Dermis blood vessel endothelial cell (primary cell): ENCODE measurements around the gene RHAG. TPM values are rescaled to one million over a fixed set of nuclear protein-coding genes. Genes with fewer than 3 reads are reported as not detected.
"Not testable (repeated sequence)": the region's sequence is repeated elsewhere in the genome, so short reads cannot be mapped to it uniquely, and the experiment has no call there.

Experiments
- DNase-seq: peaks from one replicate; pipeline ENCODE4 v3.0.0; 2010
- total RNA-seq: library from RNA; depleted of rRNA; stranded (reverse); fragments of >200 nt; gene quantifications from 2 replicates; pipeline ENCODE4 v1.2.3, GENCODE V29; 2014

The RHAG gene
- total RNA-seq: not detected in 2 replicates

- no peak for DNase-seq
Observed at GRCh38 chr6:49636713-49637349, at the start of gene RHAG. Gene RHAG, minus strand, starts transcription at chr6:49636839. Its CDS starts 27 bp downstream, at chr6:49636812.

DNA sequence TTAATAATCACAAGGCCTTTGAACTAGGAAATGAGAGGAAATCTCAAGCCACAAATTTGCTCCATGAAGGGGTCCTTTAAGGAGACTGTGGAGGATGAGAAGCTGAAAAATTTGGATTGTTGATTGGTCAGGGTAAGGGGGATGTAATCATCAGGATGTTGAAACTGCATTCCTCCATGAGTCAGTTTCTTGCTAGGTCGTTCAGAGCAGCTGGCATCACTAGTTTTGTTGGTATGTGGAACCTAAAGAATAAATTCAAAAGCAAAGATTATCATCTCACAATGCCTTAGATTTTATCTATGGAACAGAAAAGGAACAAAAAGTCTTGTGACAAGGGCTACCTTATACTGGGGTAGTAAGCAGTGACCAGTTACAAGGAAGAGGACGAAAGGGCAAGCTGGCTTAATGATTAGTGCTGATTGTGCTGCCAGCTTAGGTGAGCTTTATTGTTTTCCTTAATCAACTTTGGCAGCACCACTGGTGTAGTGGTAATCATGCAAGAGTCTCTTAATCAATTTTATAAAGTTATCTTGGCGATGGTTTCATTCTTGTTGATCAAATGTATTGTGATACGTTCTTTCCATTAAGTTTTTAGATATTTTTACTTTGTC, 40.1 kb upstream of the RHAG start:
- no peak for DNase-seq

DNA sequence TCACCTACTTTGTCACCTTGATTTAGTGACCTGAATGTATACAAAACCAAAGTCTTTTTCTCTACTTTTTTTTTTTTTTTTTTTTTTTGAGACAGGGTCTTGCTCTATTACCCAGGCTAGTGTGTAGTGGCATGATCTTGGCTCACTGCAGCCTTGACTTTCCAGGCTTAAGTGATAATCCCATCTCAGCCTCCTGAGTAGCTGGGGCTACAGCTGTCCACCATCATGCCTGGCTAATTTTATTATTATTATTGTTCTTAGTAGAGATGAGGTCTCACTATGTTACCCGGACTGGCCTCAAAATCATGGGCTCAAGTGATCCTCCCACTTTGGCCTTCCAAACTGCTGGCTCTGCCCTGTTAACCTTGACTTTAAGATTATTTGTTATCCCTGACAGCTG, 39.2 kb upstream of the RHAG start:
- no peak for DNase-seq

DNA sequence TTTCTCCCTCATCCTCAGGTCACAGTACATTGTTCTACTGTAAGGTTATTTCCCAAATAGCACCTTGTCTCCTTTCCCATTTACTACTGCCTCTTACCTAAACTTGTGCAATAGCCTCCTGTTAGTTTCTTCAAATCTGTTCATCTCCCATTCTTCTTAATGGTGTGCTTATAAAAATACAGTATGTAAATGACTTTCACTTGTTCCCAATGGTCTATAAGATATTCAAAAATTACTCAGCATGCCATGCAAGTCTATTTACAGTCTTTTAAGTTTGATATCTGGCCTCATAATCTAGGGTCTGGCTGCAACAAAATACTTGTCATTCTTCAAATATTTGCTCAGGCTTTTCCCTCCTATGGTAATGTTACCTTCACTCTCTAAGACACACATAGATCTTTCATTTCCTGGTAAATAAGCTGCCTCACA, 31.5 kb upstream of the RHAG start:
- DNase-seq: no peak

- no peak for DNase-seq
Observed at GRCh38 chr6:49666930-49667757, 30.5 kb upstream of the RHAG start.

DNA sequence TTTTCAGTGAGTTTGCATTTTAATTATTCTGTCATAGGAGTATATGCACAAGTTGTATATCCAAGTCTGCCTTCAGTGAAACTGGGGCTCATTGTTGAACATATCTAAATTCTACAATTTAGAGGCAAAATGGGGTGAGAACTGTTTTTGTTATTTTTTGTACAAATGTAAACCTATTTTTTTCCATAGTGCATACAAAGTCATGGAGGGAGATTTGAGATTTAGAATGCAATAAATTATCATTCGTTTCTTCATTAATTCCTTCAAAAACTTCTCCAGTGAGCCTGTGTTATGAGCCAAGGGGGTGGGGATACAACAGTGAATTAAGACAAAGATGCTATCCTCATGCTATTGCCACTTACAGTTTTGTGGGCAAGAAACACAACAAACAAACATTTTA, 29.8 kb upstream of the RHAG start:
- no peak for DNase-seq

DNA sequence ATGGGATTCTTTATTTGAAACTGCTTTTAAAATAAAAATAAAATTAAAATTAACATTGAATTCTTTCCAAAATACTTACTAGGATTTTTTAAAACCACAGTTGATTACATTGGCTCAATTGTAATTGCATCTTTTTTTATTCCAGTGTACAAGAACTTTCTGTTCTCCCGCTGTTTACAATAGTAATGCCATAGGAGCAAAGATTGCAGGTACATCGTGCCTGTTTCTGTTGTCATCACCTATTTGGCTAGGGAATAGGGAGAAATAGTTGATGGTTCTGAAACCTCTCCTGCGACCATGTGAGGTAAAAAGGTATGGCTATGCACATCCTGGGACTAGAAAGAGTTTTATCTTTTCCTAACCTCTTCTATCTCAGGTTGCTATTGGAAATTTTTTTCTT, 28.2 kb upstream of the RHAG start:
- DNase-seq: no peak

DNA sequence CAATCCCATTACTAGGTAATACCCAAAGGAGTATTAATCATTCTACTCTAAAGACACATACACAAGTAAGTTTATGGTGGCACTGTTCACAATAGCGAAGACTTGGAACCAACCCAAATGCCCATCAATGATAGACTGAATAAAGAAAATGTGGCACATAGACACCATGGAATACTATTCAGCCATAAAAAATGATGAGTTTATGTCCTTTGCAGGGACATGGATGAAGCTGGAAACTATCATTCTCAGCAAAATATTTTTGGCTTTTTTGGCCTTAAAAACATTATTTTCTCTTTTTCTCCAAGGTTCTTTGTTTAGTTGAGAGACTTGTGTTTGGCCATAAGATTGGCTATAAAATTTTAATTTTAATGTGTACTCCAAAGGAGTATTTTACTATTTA, 27.4 kb upstream of the RHAG start:
- not testable (repeated sequence) for DNase-seq

GRCh38 chr6:49662892-49663261, 26.2 kb upstream of the RHAG start:
- DNase-seq: no peak

GRCh38 chr6:49662231-49662891, 25.7 kb upstream of the RHAG start:
- DNase-seq: no peak

DNA sequence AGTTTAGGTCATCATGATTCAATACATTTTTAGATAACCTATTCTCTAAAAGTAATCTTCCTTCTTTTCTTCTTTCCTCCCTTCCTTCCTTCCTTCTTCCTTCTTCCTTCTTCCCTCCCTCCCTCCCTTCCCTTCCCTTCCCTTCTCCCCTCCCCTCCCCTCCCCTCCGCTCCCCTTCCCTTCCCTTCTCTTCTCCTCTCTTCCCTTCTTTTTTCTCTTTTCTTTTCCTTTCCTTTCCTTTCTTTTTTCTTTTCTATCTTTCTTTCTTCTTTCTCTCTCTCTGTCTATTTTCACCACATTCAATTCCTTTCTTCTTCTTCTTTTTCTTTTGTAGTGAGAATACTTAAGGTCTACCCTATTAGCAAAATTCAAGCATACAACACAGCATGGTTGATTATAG, 17.3 kb upstream of the RHAG start:
- no peak for DNase-seq

DNA sequence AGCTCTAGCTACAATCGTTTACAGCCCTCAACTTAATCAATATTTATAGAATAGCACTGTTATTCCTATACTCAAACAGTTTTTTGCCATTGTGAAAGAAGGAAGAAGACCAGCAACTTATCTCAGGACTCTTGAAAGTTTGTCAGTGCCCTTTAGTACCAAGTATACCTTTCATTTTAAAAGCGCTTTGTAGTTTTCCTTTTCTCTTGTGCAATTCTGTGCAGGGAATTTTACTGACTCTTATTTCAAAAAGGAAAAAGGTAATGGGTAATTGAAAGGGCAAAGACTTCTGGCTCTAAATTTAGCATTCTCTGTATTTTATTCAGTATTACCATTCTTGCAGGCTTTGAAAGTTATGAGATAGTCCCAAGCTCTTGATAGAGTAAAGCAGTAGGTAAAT, 16.8 kb upstream of the RHAG start:
- DNase-seq: no peak

- no peak for DNase-seq
Observed at GRCh38 chr6:49651239-49651638, 14.6 kb upstream of the RHAG start.

GRCh38 chr6:49649988-49650387, 13.3 kb upstream of the RHAG start:
- DNase-seq: no peak

DNA sequence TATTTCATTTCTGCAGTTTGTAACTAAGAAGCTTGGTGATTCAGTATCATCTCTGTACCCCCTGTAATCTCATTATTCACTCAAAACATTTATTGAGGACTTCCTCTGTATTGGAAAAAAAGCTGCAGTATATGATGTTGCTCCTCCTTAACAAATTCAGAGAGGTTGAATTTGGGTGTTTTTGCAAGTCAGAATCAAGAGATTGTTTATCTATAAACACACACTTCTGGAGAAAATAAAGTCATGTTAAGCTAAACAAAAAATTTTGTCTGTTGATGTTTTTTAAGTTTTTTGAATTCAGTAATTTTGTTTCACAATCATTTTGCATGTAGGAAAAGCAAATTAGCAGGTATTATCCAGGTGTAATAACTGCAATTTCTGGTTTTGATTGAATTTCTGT, 11.4 kb upstream of the RHAG start:
- DNase-seq: no peak

- no peak for DNase-seq
Observed at GRCh38 chr6:49647476-49647875, 10.8 kb upstream of the RHAG start.

DNA sequence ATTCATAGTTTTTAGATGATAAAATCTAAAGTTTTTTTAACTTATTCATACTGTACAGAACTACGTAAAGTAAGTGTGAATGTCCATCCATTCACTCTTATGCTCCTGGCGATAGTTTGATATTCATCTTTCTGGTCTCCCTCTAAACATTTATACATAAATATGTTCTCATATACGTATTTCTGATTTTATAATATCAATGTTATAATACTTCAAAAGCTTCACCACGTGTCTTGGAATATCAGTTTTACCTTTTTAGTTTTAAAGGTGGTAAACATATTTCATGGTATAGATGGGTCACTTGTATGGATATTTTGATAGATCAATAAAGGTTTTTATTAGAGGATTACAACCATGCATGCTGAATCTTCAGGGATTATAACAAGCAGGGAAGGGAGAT, 10.3 kb upstream of the RHAG start:
- no peak for DNase-seq

- no peak for DNase-seq
Observed at GRCh38 chr6:49646130-49646824, 9.6 kb upstream of the RHAG start.

DNA sequence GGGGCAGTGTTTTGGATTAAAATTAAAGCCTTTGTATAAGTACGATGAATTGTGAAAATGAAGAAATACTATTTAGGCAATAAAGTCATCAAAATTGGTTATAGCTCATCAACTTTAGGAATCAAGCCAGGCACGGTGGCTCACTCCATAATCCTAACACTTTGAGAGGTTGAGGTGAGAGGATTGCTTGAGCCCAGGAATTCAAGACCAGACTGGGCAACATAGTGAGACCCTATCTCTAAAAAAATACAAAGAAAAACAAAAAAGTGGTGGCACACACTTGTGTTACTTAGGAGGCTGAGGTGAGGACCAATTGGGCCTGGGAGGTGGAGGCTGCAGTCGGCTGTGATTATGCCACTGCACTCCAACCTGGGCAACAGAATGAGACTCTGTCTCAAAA, 8.5 kb upstream of the RHAG start:
- no peak for DNase-seq

DNA sequence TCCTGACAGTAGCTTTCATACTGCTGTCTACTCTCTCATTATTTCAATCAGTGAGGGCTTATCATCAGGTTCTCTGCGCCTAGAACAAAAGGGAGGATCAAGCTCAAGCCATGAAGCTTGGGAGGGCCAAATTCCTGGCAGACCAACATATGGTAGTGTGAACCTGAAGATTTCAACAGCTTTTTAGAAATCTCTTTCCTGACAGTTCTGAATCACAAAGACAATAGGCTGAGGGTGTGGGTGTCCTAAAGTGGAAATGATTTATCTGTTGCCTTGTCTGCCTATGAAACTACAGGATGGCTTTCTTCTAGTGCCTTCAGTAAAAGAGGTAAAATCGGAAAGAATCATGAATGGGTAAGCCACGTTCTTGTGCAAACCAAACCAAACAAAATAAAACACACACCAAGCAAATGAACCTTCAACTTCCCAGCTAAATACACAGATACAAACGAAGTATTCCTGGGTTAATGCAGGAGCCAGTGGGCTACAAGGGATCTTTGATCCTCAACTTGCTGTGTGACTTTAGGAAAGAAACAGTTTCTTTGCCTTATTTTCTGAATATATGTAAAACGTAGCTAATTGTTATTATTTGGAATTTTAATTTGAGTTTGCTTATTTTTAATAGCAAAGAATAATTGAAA, 2.7 kb upstream of the RHAG start:
- no peak for DNase-seq

DNA sequence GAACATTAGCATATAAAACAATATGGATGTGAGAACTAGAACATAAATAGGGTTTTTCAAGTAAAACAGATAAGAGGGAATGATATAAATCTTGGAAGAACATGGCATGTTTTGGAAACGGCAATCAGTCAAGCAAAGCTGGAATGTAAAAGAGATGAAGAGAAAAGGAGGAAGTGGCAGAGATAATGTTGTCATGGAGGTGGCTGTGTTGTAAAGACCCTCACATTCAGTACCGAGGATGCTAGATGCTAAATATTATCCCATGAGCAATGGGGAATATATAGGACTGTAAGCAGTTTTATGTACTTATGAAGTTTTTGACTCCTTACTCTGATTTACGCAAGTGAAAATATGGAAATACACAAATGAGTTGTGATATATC, 702 bp upstream of the RHAG start:
- DNase-seq: no peak

GRCh38 chr6:49635978-49636712, 494 bp downstream of the RHAG start:
- no peak for DNase-seq
